ACC112 (cell line): ENCODE data around the gene MRPL21.

ENCODE experiments used
- H2AFZ ChIP-seq: fragments of 200-600 bp; sonication (generic); one replicate; pipeline ENCODE4 v1.6.0; 2017; ENCODE audit warnings: antibody characterized with exemption, low read length; ENCODE audit not compliant: unreplicated experiment
- H3K27ac ChIP-seq: fragments of 200-600 bp; sonication (generic); 2 replicates; pipeline ENCODE4 v1.5.1; 2014; ENCODE audit warnings: low read depth, mild to moderate bottlenecking, antibody characterized with exemption, low read length, moderate library complexity
- H3K27me3 ChIP-seq: fragments of 200-600 bp; sonication (generic); 2 replicates; pipeline ENCODE4 v1.6.1; 2014; ENCODE audit warnings: mild to moderate bottlenecking, antibody characterized with exemption, low read length, moderate library complexity, mixed read lengths; ENCODE audit not compliant: insufficient read depth
- H3K36me3 ChIP-seq: fragments of 200-600 bp; sonication (generic); 2 replicates; pipeline ENCODE4 v1.6.1; 2016; ENCODE audit warnings: mild to moderate bottlenecking, antibody characterized with exemption, low read length, moderate library complexity, mixed read lengths; ENCODE audit not compliant: insufficient read depth
- H3K4me1 ChIP-seq: fragments of 200-600 bp; sonication (generic); one replicate; pipeline ENCODE4 v1.6.1; 2016; ENCODE audit warnings: low read length, mixed read lengths; ENCODE audit not compliant: insufficient read depth, unreplicated experiment, control insufficient read depth
- H3K4me3 ChIP-seq: fragments of 200-600 bp; sonication (generic); 2 replicates; pipeline ENCODE4 v1.5.1; 2014; ENCODE audit warnings: mild to moderate bottlenecking, low read depth, low read length
- H3K79me2 ChIP-seq: fragments of 200-600 bp; sonication (generic); one replicate; pipeline ENCODE4 v1.6.0; 2016; ENCODE audit warnings: low read length; ENCODE audit not compliant: control insufficient read depth, unreplicated experiment, insufficient read depth

MRPL21 gene

GRCh38 chr11:68908273-68908672, 4.6 kb upstream of the MRPL21 start:
- H3K4me3 ChIP-seq: no peak overlapping the region
- peaks cover 20% of the 10 kb centered on the region; the same call in 1 of the 2 replicates for H3K36me3 ChIP-seq

GRCh38 chr11:68905421-68906360, 2.1 kb upstream of the MRPL21 start:
- H3K27me3 ChIP-seq: no peaks in the 10 kb centered on the region
- peaks cover 50% of the 10 kb centered on the region for H3K79me2 ChIP-seq
- H3K36me3 ChIP-seq: peaks cover 13% of the 10 kb centered on the region; the same call in 1 of the 2 replicates
- no peak overlapping the region for H3K27ac ChIP-seq
- peak overlapping the region; percentile 99 for H3K4me3 ChIP-seq
- peaks cover 19% of the 10 kb centered on the region for H3K4me1 ChIP-seq
- H2AFZ ChIP-seq: no peak overlapping the region

More at GRCh38 chr11:68908273-68908672, 4.6 kb upstream of the MRPL21 start:
- H3K79me2 ChIP-seq: peaks cover 24% of the 10 kb centered on the region
- H3K4me1 ChIP-seq: peaks cover 9% of the 10 kb centered on the region
- no peak overlapping the region for H2AFZ ChIP-seq
- no peak overlapping the region for H3K27ac ChIP-seq
- H3K27me3 ChIP-seq: no peaks in the 10 kb centered on the region

- H3K4me3 ChIP-seq: peak overlapping the region; percentile 99
- peak overlapping the region; percentile 78 for H2AFZ ChIP-seq
- H3K27ac ChIP-seq: peak overlapping the region; percentile 16; the same call in 1 of the 2 replicates
- peaks cover 52% of the 10 kb centered on the region for H3K79me2 ChIP-seq
- peaks cover 19% of the 10 kb centered on the region for H3K4me1 ChIP-seq
- H3K36me3 ChIP-seq: peaks cover 6% of the 10 kb centered on the region; the same call in 1 of the 2 replicates
- H3K27me3 ChIP-seq: no peaks in the 10 kb centered on the region
These were observed 716 bp upstream of the MRPL21 start for GRCh38 chr11:68904248-68904847.

- peaks cover 19% of the 10 kb centered on the region for H3K4me1 ChIP-seq
- no peak overlapping the region for H3K4me3 ChIP-seq
- H3K79me2 ChIP-seq: peaks cover 44% of the 10 kb centered on the region
- no peak overlapping the region for H3K27ac ChIP-seq
- no peak overlapping the region for H2AFZ ChIP-seq
- peaks cover 2% of the 10 kb centered on the region; the same call in 1 of the 2 replicates for H3K36me3 ChIP-seq
- H3K27me3 ChIP-seq: no peaks in the 10 kb centered on the region
These were observed 2.7 kb downstream of the MRPL21 start for GRCh38 chr11:68900835-68901381.

- H2AFZ ChIP-seq: no peak overlapping the region
- no peaks in the 10 kb centered on the region for H3K27me3 ChIP-seq
- no peak overlapping the region for H3K27ac ChIP-seq
- H3K36me3 ChIP-seq: peaks cover 13% of the 10 kb centered on the region; the same call in 1 of the 2 replicates
- H3K4me1 ChIP-seq: peaks cover 5% of the 10 kb centered on the region
- no peak overlapping the region for H3K4me3 ChIP-seq
- H3K79me2 ChIP-seq: peaks cover 20% of the 10 kb centered on the region
These were observed 6.2 kb downstream of the MRPL21 start for GRCh38 chr11:68897441-68897840.

GRCh38 chr11:68896171-68896959, 7.3 kb downstream of the MRPL21 start:
- H3K4me1 ChIP-seq: peaks cover 6% of the 10 kb centered on the region
- H2AFZ ChIP-seq: no peak overlapping the region
- H3K27me3 ChIP-seq: no peaks in the 10 kb centered on the region
- no peak overlapping the region for H3K27ac ChIP-seq
- H3K36me3 ChIP-seq: peaks cover 15% of the 10 kb centered on the region; the same call in 1 of the 2 replicates
- no peak overlapping the region for H3K4me3 ChIP-seq
- H3K79me2 ChIP-seq: peaks cover 9% of the 10 kb centered on the region

GRCh38 chr11:68893282-68893681, 10.3 kb downstream of the MRPL21 start:
- Histone ChIP-seq H3K27ac (no peak overlapping the region), H3K79me2 (no peaks in the 10 kb centered on the region), H3K4me1 (peaks cover 20% of the 10 kb centered on the region), H3K4me3 (no peak overlapping the region), H2AFZ (no peak overlapping the region), H3K27me3 (no peaks in the 10 kb centered on the region), H3K36me3 (peaks cover 15% of the 10 kb centered on the region; the same call in 1 of the 2 replicates)

GRCh38 chr11:68892576-68892975, 11.1 kb downstream of the MRPL21 start:
- H3K27me3 ChIP-seq: no peaks in the 10 kb centered on the region
- no peak overlapping the region for H3K27ac ChIP-seq
- H3K4me3 ChIP-seq: no peak overlapping the region
- H3K36me3 ChIP-seq: peaks cover 15% of the 10 kb centered on the region; the same call in 1 of the 2 replicates
- no peak overlapping the region for H2AFZ ChIP-seq
- H3K4me1 ChIP-seq: peaks cover 20% of the 10 kb centered on the region
- H3K79me2 ChIP-seq: no peaks in the 10 kb centered on the region

GRCh38 chr11:68891351-68891948, 12.2 kb downstream of the MRPL21 start:
- no peak overlapping the region for H2AFZ ChIP-seq
- peaks cover 15% of the 10 kb centered on the region; the same call in 1 of the 2 replicates for H3K36me3 ChIP-seq
- peaks cover 20% of the 10 kb centered on the region for H3K4me1 ChIP-seq
- H3K4me3 ChIP-seq: peak overlapping the region; percentile 40
- H3K27me3 ChIP-seq: no peaks in the 10 kb centered on the region
- H3K27ac ChIP-seq: peak overlapping the region; percentile 70
- H3K79me2 ChIP-seq: no peaks in the 10 kb centered on the region
